ENCODE data around the gene CPZ.
"Not testable (repeated sequence)": the region's sequence is repeated elsewhere in the genome, so short reads cannot be mapped to it uniquely, and the experiment has no call there.

The CPZ gene

DNA sequence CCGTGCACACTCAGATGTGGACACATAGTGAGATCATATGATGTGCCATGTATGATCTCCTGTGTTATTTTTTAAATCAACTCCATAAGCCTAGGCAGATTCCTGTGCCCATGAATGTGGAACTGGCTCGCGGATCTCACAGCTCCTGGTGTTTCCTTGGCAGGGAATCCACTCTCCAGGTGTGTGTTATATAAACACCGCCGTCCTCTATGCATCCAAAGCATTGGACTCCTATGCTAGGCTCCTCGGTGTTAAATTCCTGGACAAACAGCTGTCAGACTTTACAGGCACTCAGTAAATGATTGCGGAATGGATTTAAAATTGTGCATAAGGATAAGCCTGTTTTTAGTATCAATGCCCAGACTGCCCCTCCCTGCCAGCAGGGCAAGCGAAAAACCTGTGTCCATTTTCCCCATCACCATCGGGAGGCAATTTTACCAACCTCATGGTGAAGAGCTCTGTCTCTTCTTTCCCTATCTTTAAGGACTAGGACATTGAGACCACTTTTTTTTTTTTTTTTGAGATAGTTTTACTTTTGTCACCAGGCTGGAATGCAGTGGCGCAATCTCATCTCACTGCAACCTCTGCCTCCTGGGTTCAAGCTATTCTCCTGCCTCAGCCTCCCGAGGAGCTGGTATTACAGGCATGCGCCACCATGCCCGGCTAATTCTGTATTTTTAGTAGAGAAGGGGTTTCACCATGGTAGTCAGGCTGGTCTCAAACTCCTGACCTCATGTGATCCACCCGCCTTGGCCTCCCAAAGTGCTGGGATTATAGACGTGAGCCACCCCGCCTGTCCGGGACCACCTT lies 36.0 kb upstream of the CPZ start:
- DNase-seq (ENCODE audit: low read depth, low spot score), result no peak

DNA sequence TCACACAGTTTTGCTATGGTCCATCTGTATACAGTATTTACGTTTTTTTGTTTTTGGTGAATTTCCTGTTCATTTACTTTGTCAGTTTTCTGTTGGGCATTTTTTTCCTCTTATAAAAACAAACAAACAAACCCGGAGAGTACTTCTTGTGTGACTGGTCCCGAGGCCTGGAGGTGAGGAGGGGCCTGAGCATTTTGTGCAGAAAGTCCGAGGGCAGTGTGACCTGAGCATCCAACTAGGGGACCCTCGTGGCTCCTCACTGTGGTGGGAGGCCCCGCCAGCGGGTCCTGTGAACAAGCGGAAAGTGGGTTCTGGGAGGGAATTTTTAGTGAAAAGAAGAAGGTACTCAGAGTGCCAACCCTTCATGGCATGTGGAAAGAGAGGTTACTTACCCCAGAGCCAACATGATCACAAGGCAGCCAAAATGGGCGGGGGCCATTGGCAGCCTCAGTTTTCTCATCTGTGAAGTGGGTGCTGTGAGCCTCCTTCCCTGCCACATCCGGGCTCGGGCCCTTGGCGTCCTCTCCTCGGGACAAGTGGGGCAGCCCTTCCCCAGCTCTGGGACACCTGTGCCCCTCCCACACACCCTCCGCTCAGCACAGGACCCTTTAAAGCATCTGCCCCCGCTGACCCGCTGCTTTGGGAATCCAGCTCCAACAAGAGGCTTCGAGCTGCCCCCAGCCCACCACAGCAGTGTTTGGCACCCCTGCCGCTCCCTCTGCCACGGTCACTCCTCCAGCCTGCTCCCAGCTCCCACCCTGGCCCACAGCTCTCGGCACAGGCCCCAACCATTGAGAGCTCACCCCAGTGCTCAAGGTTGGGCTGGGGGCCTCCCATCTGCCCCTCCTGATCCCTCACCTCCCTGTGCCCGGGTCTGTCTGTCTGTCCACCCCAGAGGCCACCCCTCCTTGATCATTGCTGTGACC lies 35.2 kb upstream of the CPZ start:
- no peak for DNase-seq (ENCODE audit: low read depth, low spot score)

DNA sequence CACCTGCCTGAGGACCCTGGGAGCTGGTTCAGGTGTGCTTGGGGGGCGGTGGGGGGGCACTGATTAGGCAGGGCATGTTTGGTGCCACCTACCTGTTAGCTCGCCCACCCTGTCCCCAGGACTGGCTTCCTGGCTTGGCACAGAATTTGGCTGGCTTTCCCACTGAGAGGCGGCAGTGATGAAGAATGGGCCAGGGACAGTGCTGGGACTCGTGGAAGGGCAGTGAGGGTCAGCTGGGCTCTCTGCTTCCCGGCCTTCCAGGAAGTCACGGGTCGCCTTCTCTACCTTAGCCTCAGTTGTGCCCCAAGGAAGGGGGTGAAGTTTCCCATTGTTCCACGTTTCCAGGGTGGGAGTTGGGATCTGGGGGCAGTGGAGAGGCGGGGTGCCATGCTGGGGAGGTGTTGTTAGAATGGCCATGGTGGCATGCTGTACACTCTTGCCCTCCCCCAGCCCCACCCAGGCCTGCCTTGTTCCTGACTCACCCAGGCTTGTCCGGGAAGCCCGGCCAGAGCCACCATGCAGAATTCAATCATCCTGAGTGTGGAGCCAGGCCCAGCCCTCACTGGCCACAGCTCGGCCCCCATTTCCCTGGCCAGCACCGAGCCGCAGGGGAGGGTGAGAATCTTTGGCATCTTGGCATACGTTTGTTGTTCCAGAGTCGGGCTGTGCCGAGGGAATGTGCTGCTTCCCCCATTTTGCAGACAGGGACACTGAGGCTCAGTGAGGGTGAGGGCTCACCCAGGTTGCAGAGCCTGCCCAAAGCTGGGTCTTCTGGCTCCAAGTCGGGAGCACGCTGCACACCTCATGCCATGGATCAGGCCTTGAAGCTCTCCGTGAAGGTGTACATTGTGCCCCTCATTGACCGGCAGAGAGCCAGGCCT lies 34.2 kb upstream of the CPZ start:
- DNase-seq (ENCODE audit: low read depth, low spot score), result no peak

DNA sequence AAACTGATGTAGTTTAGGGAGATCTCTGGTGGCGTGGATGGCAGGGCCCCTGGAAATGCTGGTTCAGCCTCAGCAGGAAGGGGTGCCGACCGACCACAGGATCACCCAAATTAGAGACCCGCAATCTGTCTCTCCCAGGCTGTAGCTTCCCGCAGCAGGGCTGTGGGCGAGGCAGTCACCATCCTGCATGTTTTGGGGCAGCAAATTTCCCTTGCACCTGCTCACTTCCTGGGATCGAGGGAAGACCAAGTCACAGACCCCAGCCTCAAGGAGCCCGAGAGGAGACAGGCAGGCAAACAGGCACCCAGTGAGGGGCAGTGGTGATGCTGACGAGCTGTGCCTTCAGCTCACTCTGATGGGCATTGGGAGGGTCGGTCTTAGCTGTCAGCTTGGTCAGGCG lies 33.6 kb upstream of the CPZ start:
- DNase-seq (ENCODE audit: low read depth, low spot score), result no peak

DNA sequence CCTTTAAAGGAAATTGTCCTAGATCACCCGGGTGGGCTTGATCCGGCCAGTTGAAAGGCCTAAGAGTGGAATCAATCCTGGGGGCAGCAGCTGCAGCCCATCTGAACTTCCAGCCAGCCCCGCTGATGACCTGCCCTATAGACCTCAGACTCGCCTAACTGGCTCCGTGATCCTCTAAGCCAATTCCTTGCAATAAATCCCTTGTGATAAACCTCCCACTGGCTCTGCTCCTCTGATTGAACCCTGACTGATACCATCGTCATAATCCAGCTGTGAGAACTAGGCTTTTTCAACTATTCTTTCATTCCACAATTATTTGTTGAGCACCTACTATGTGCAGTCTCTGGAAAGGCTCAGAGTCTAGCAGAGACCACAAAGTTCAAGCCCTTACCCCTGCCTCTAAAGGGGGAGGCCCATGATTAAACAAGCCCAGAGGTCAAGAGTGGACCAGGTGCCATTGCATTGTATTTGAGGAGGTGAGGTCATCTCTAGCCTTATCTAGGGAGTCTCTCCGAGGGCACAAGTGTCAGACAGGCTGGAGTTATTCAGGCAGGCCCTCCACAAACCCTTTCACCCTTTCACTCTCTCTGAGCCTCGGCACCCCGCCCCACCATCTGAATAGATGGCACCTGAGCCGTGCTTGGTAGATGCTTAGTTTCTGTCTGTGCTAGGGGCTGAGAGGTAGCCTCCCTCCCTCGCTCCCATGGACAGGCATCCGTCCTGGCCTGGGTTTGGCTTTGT lies 32.9 kb upstream of the CPZ start:
- no peak for DNase-seq (ENCODE audit: low read depth, low spot score)

DNA sequence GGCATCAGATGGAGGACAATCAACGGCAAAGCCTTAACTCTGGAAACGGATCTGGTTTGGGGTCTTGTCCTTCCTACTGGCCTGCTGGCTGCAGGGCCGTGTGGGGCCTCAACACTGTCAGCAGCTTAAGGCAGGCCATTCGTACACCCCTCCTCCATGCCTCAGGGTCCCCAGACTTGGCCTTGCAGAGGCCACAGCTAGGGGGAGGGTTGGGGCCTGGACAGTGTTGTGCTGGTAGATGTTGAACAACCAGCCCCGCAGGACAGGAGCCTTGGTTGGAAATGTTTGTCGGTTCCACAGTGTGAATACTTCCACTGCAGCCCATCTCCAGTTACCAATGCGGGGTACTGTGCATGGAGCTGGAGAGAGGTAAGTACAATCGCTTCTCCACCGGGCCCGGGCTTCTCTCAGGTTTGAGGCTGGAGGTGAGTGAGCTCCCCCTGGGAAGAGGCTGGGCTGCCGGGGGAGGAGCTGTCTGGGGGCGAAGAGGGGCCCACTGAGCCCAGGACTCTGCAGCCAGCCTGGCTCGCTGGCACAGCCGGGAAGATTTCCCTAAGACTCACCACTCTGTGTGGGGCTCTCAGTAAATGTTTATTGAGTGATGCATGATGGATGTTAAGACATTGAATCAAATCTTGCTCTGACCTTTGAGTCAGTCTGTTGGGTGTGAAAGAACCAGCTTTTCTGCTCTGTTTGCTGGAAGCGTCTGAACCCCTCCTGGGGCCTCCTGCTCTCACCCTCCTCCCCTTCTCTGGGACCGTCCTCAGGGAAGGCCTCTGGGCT lies 32.1 kb upstream of the CPZ start:
- no peak for DNase-seq (ENCODE audit: low read depth, low spot score)

DNA sequence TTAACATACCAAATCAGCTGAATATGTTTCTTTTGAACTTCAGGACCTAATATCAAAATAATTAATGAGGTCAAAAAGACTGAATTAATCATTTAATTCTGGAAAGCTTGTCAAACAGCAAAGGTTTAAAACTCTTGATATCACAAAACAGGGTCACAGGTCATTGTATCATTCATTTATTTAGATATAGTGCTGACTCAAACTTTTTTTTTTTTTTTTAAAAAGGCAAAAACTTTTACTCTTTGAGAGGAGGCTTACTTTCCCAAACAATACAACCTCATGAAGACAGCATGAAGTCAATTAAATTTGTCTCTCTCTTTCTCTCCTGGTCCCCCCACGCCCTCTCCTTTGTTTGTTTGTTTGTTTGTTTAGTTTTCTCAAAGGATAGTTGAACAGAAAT lies 28.0 kb upstream of the CPZ start:
- DNase-seq (ENCODE audit: low read depth, low spot score), result no peak

DNA sequence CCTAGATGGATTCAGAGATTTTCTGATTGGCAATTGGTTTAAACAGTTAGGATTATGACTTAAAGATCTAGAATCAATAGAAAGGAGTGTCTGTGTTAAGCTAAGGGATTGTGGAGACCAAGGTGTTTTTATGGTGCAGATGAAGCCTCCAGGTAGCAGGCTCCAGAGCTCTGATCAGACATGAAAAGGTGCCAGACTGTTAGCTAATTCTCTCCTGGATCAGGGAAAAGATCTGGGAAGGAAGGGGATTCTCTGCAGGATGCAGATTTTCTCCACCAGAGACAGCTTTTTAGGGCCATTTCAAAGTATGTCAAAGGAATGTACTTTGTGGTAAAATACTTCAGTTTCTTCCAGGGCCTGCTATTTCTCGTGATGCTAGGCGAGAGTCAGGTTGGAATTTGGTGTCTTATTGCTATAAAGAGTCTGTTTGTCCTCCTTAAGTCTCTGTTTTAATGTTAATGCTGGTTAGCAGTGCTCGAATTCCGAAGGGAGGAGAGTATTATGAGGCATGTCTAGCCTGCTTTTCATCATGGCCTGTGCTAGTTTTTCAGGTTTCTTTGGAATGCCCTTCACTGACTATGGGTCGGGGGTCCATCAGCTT lies 24.4 kb upstream of the CPZ start:
- DNase-seq (ENCODE audit: low read depth, low spot score), result no peak

DNA sequence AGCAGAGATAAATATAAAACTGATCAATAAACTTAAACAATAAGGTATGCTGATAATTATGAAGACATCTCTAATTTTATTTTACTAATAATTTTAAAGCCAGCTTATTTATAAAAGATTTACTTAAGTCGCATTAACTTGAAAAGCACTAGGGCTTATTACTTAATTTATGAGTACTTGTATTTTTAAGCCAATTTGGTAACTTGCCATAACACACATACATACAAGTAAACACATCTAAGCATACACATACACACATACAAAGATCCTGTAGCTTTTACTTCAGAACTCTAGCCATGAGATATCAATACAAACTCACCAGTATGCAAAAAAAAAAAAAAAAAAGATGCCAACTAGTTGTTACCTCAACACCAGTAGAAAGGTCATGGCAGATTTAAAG lies 22.4 kb upstream of the CPZ start:
- no peak for DNase-seq (ENCODE audit: low read depth, low spot score)

DNA sequence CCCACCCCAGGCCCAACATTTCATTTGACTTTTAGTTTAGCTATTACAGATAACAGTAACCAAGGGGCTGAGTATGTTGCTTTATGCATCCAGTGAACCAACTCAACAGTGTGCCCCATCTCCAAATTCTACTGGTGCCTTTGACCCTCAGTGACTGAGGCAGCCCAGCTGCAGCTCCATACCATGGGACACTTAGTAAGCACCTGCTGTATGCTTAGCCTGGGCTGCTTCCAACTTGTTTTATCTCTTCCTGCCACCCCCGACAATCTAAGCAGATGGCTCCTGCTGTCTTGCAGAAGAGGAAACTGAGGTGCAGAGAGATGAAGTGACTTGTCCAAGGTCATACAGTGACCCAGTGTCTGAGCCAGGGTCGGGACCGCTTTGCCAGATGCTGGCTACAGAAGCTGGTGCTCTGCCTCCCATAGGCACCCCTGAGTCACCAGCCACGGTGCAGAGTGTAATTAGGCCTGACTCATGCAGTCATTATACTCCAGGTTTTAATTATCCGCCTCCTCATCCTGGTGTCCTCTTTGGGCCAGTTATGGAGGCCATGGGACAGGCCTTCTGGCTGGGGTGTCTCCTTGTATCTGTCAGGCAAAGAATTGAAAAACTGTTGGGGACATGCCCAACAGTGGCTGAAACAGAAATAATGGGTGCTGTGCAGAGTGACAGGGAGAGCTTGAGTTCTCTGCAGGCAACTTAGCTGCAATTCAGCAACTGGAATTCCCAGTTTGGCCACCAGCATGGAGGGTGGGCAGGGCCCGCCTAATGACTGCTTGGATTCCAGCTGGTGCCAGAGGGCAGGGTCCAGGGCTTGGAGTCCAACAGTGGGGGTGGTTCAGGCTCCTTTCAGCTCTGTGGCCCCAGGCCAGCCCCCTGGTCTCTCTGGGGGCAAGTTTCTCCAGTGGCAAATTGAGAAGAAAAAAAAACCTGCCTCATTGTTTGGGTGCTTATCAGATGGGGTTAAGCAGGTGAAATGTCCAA lies 20.6 kb upstream of the CPZ start:
- DNase-seq (ENCODE audit: low read depth, low spot score), result no peak

DNA sequence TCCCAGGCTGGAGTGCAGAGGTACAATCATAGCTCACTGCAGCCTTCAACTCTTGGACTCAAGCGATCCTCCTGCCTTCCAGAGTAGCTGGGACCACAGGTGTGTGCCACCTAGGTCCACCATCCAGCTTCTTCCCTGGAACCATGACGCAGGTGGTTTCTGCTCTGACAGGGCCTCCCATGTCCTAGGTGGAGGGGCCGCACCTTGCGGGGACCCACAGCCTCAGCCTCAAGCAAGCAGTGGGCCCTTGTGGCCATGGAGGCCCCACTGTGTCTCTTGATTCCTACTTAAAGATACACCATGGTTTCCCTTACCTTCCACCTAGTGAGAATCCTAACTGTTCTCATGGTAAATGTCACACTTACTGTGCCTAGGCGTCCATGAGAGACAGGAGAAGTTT lies 19.3 kb upstream of the CPZ start:
- no peak for DNase-seq (ENCODE audit: low read depth, low spot score)

DNA sequence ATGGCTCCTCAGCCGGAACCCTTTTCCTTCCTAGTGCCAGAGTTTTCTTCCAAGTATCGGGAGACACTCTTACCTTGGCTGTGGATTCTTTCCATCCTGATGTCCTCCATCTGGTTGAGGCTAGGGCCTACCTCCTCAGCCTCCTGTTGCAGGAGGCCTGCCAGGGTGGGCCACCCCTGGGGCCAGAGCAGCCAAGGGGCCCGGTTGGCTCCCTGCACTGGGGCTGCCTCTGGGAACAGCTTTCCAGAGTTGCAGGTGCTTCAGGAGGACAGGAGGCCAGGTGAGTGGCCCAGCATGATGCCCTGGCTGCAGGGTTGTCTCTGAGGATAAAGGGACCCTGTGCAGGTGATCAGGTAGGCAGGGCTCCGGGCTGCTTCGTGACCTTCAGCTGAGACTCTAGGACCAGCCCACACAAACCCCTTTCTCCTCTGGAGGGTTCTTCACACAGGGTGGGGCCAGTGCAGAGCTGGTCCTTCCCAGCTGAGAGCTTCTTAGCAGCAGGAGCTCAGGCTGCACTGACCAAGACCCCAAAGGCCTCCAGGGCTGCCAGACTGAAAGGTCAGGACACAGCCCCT lies 17.7 kb upstream of the CPZ start:
- DNase-seq (ENCODE audit: low read depth, low spot score), result no peak

DNA sequence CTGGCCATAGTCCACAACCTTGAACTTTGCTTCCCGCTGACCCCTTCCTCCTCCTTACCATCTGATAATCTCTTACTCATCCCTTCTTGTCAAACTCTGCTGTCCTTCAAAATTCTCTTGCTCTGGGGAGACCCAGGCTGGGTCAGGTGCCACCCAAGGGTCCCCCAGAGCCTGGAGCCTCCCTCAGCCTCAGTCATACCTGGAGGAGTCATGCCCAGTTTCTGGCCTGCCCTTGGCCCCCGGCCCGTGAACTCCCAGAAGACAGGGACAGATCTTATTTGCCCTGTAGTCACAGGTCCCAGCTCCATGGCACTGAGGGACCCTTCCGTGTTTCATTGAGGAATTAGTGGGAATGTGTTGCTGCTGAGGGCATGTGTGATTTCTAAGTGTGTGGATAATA lies 17.1 kb upstream of the CPZ start:
- no peak for DNase-seq (ENCODE audit: low read depth, low spot score)

DNA sequence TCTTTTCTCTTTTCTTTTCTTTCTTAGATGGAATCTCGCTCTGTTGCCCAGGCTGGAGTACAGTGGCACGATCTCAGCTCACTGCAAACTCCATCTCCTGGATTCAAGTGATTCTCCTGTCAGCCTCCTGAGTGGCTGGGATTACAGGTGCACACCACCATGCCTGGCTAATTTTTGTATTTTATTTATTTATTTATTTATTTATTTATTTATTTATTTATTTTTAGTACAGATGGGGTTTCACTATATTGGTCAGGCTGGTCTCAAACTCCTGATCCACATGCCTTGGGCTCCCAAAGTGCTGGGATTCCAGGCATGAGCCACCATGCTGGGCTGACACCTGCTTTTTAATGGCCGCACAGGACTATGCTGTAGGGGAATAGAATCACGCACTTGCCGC lies 16.0 kb upstream of the CPZ start:
- not testable (repeated sequence) for DNase-seq (ENCODE audit: low read depth, low spot score)

DNA sequence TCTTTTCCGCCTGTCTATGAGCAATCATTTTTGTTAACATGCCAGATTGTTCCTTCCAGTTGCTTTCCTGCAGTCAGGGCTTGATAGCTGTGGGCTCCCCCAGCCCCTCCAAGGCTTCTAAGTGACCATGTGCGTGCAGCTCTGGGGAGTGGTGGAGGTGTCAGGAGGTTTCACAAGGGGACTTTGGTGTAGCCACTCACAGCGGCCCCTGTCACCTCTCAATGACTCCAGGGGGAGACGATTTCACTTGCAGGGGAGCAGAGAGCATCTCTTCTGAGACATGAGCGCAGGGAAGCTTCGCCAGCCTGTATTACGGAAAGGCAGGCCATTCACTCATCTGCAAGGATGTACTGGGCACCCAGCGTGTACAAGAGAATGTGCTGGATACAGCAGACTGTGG lies 15.5 kb upstream of the CPZ start:
- no peak for DNase-seq (ENCODE audit: low read depth, low spot score)

DNA sequence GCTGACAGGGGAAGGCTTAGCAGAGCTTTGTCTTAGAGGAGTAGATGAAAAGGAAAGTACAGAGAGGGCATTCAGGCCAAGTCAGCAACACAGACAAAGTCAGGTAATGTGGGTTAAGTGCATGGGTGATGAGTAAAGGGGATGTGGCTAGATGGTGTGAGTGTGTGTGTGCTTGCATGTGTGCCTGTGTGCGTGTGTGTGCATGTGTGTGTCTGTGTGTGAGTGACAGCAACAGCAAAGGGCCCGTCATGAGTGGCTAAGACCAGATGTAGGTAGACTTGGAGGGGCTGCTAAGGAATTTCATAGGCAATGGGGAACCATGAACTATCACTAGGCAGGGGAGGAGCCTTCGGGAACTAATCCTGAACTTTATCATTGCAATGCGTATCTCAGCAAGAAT lies 14.6 kb upstream of the CPZ start:
- DNase-seq (ENCODE audit: low read depth, low spot score), result no peak

DNA sequence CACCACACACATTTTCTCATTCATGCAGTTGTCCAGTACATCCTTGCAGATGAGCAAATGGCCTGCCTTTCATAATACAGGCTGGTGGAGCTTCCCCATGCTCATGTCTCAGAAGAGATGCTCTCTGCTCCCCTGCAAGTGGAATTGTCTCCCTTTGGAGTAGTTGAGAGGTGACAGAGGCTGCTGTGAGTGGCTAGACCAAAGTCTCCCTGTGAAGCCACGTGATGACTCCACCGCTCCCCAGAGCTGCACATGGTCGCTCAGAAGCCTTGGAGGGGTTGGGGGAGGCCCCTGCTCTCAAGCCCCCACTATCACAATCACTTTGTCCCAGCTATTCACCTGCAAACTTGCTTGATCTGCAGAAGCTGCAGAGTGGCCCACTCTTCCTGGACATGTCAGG lies 13.8 kb upstream of the CPZ start:
- no peak for DNase-seq (ENCODE audit: low read depth, low spot score)

DNA sequence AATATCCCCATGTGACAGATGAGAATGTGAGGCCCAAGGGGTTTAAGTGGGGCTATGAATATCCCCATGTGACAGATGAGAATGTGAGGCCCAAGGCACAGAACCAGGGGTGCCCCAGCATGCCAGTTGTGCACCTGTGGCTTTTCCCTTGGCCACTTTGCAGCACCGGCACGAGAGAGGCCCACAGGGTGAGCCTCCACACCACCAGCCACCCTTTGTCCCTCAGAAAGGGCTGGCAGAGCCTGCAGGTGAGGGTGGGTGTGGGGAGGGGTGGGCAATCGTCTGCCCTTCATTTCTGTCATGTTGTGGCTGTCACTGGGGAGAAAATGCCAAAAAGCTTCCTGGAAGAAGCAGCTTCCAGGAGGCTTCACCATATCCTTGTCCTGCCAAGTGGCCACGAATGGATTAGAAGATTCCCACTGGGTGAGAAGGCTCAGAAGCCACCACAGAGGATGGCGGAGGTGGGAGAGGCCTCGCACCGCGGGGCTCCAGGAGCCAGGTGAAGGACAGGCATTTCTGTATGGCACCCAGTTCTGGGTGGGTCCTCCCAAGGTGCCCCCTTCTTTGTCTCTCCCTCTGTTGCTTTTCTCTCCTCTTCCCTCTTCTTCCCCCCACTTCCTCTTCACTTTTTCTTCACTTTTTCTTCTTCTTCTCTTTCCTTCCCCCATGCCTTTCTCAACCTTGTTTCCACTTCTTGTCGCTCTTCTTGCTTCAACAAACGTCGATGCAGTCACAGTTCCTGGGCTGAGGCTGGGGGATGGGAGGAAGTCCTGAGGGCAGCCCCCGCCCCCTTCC lies 12.8 kb upstream of the CPZ start:
- DNase-seq (ENCODE audit: low read depth, low spot score), result no peak
